ENCODE results near the gene DBR1.

Gene DBR1

DNA sequence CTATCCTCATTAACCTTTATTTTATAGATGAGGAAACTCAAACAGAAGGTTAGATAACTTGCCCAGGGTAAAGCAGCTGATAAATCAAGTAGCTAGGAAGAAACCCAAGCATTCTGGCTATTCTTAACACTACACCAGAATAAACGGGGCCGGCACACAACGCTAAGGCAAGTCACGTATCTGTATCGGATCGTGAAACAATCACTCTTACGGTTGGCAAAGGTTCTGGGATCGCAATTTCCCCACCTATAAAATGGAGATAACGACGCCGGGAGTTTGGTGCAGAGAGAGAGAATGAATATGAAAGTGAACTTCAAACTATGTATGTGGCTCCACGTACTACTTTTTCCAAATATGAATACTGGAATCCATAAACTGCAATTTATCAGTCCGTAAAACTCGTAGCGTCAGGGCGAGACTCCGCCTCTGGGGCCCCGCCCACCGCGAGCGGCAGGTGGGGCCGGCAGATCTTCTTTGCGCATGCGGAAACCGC is 12.1 kb upstream of the DBR1 start:
- no peak overlapping the region for H2BK12ac ChIP-seq (ENCODE audit: low read length)
- no peak for DNase-seq (ENCODE audit: low spot score)
- peak overlapping the region; percentile 40 for H2BK5ac ChIP-seq (ENCODE audit: low read length)
- peaks cover 0 to 20% (median 6%) of the 10 kb centered on the region in 3 experiments for H3K27me3 ChIP-seq (ENCODE audit: control insufficient read depth in 3 of 3, insufficient read depth in 3 of 3, low read depth in 1 of 3, low read length in 3 of 3)
- peaks cover 1 to 23% of the 10 kb centered on the region in 2 donors for H3K36me3 ChIP-seq (replicated peaks in 1 of 2; ENCODE audit: control insufficient read depth in 2 of 2, insufficient read depth in 2 of 2, low read length in 2 of 2)
- peaks cover 0 to 2% of the 10 kb centered on the region in 2 donors for H3K4me1 ChIP-seq (ENCODE audit: control insufficient read depth in 2 of 2, insufficient read depth in 1 of 2, low read depth in 1 of 2, low read length in 2 of 2)
- H2AFZ ChIP-seq (ENCODE audit: low read length), result peak overlapping the region; percentile 100
- H3K23ac ChIP-seq (ENCODE audit: low read depth, low read length, poor library complexity), result no peak overlapping the region
- no peak overlapping the region for H3K4ac ChIP-seq (ENCODE audit: low read length)
- no peak overlapping the region for H2AK5ac ChIP-seq (ENCODE audit: low read depth, low read length)
- peak overlapping the region; percentile 92 to 98 for H3K4me3 ChIP-seq (ENCODE audit: low read length in 2 of 2)
- no peak overlapping the region for H4K8ac ChIP-seq (ENCODE audit: low read depth, low read length)
- H3K14ac ChIP-seq (ENCODE audit: low read length), result no peak overlapping the region
- peaks cover 1 to 8% of the 10 kb centered on the region in 2 donors for H3K9me3 ChIP-seq (replicated peaks in 1 of 2; ENCODE audit: control insufficient read depth in 2 of 2, insufficient read depth in 1 of 2, low read depth in 1 of 2, low read length in 2 of 2)
- no peak overlapping the region for H4K91ac ChIP-seq (ENCODE audit: low read depth, low read length, poor library complexity)
- peaks cover 2% of the 10 kb centered on the region for H3K79me1 ChIP-seq (ENCODE audit: low read depth, low read length)
- H2BK15ac ChIP-seq (ENCODE audit: low read length), result no peak overlapping the region
- H3K27ac ChIP-seq (replicated peaks; ENCODE audit: low read length), result peak overlapping the region; percentile 90
- WGBS, 2 donors (ENCODE audit: extremely low coverage in 2 of 2, insufficient read length in 2 of 2, insufficient replicate concordance in 1 of 2), result no CpG with 5 or more reads among the region's 25 CpGs
- no peak overlapping the region for H2BK120ac ChIP-seq (ENCODE audit: low read depth, low read length)
- no peak overlapping the region for H3K18ac ChIP-seq (ENCODE audit: low read length)
- H3K4me2 ChIP-seq (ENCODE audit: insufficient read depth, low read length, poor library complexity, severe bottlenecking), result peak overlapping the region; percentile 52
- H3K9ac ChIP-seq (ENCODE audit: low read depth, low read length, poor library complexity), result no peak overlapping the region

DNA sequence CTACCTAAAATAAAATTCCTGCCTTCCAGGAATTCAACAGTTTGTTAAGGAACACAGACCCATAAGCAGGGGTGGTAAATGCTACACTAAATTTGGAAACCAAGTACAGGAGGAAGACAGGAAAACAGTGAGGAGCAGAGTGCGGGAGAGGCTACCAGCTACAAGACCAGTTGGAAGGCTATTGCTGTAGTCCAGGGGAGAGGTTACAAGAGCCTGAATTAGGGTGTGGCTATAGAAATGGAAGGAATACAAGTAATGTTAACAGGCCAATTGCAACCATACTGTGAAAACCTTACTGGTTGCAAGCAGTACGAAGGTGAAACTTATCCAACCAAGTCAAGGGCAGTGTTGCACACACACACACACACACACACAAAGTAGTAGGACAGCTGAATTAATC is 11.5 kb upstream of the DBR1 start:
- no peak overlapping the region for H4K91ac ChIP-seq (ENCODE audit: low read depth, low read length, poor library complexity)
- H3K36me3 ChIP-seq (replicated peaks in 1 of 2; ENCODE audit: control insufficient read depth in 2 of 2, insufficient read depth in 2 of 2, low read length in 2 of 2), result peaks cover 1 to 16% of the 10 kb centered on the region in 2 donors
- H3K4ac ChIP-seq (ENCODE audit: low read length), result no peak overlapping the region
- H2BK15ac ChIP-seq (ENCODE audit: low read length), result no peak overlapping the region
- peak; percentile 8 for DNase-seq (ENCODE audit: low spot score)
- H3K14ac ChIP-seq (ENCODE audit: low read length), result no peak overlapping the region
- WGBS, 2 donors (ENCODE audit: extremely low coverage in 2 of 2, insufficient read length in 2 of 2, insufficient replicate concordance in 1 of 2), result no CpG with 5 or more reads among the region's 2 CpGs
- peaks cover 0 to 23% (median 6%) of the 10 kb centered on the region in 3 experiments for H3K27me3 ChIP-seq (ENCODE audit: control insufficient read depth in 3 of 3, insufficient read depth in 3 of 3, low read depth in 1 of 3, low read length in 3 of 3)
- H2BK5ac ChIP-seq (ENCODE audit: low read length), result no peak overlapping the region
- no peak overlapping the region for H3K18ac ChIP-seq (ENCODE audit: low read length)
- no peak overlapping the region for H3K4me2 ChIP-seq (ENCODE audit: insufficient read depth, low read length, poor library complexity, severe bottlenecking)
- H3K23ac ChIP-seq (ENCODE audit: low read depth, low read length, poor library complexity), result no peak overlapping the region
- no peak overlapping the region for H3K9ac ChIP-seq (ENCODE audit: low read depth, low read length, poor library complexity)
- H3K4me1 ChIP-seq (ENCODE audit: control insufficient read depth in 2 of 2, insufficient read depth in 1 of 2, low read depth in 1 of 2, low read length in 2 of 2), result peaks cover 0 to 2% of the 10 kb centered on the region in 2 donors
- no peak overlapping the region for H2BK12ac ChIP-seq (ENCODE audit: low read length)
- no peaks in the 10 kb centered on the region for H3K79me1 ChIP-seq (ENCODE audit: low read depth, low read length)
- peaks cover 0 to 3% of the 10 kb centered on the region in 2 donors for H3K9me3 ChIP-seq (replicated peaks in 1 of 2; ENCODE audit: control insufficient read depth in 2 of 2, insufficient read depth in 1 of 2, low read depth in 1 of 2, low read length in 2 of 2)
- peak overlapping the region in 1 of 2 donors; percentile 92 for H3K4me3 ChIP-seq (ENCODE audit: low read length in 2 of 2)
- H4K8ac ChIP-seq (ENCODE audit: low read depth, low read length), result no peak overlapping the region
- H3K27ac ChIP-seq (replicated peaks; ENCODE audit: low read length), result no peak overlapping the region
- H2AK5ac ChIP-seq (ENCODE audit: low read depth, low read length), result no peak overlapping the region
- H2AFZ ChIP-seq (ENCODE audit: low read length), result peak overlapping the region; percentile 100
- no peak overlapping the region for H2BK120ac ChIP-seq (ENCODE audit: low read depth, low read length)

DNA sequence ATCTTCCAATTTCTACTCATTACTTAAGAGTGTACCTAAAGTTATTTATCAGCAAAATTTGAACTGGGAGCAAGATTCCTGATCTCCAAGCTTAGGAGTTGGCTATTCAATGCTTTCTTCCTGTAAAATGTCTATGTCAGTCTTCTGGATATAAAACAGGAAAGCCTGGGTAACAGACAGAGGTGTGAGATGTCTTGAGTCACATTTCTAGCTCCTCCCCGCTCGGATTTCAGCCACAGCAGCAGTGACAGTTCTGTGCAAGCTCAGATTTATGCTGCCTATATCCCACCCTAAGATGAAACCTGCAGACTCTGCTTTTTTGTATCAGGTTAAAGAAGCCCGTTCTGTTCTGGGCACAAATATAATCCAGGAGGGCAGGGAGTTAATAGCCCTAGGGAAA is 10.3 kb upstream of the DBR1 start:
- no peak overlapping the region for H2BK15ac ChIP-seq (ENCODE audit: low read length)
- H3K27me3 ChIP-seq (ENCODE audit: control insufficient read depth in 3 of 3, insufficient read depth in 3 of 3, low read depth in 1 of 3, low read length in 3 of 3), result peaks cover 0 to 25% (median 6%) of the 10 kb centered on the region in 3 experiments
- peaks cover 0 to 7% of the 10 kb centered on the region in 2 donors for H3K36me3 ChIP-seq (replicated peaks in 1 of 2; ENCODE audit: control insufficient read depth in 2 of 2, insufficient read depth in 2 of 2, low read length in 2 of 2)
- no peak overlapping the region for H2BK120ac ChIP-seq (ENCODE audit: low read depth, low read length)
- H2AK5ac ChIP-seq (ENCODE audit: low read depth, low read length), result no peak overlapping the region
- H4K8ac ChIP-seq (ENCODE audit: low read depth, low read length), result no peak overlapping the region
- H3K14ac ChIP-seq (ENCODE audit: low read length), result no peak overlapping the region
- no peak overlapping the region for H4K91ac ChIP-seq (ENCODE audit: low read depth, low read length, poor library complexity)
- H3K4me2 ChIP-seq (ENCODE audit: insufficient read depth, low read length, poor library complexity, severe bottlenecking), result no peak overlapping the region
- H3K4me1 ChIP-seq (ENCODE audit: control insufficient read depth in 2 of 2, insufficient read depth in 1 of 2, low read depth in 1 of 2, low read length in 2 of 2), result peaks cover 0 to 2% of the 10 kb centered on the region in 2 donors
- no peak overlapping the region for H2BK5ac ChIP-seq (ENCODE audit: low read length)
- H3K27ac ChIP-seq (replicated peaks; ENCODE audit: low read length), result no peak overlapping the region
- no peaks in the 10 kb centered on the region for H3K79me1 ChIP-seq (ENCODE audit: low read depth, low read length)
- no peak overlapping the region for H3K9ac ChIP-seq (ENCODE audit: low read depth, low read length, poor library complexity)
- no peak overlapping the region for H3K18ac ChIP-seq (ENCODE audit: low read length)
- no CpG with 5 or more reads among the region's 3 CpGs for WGBS, 2 donors (ENCODE audit: extremely low coverage in 2 of 2, insufficient read length in 2 of 2, insufficient replicate concordance in 1 of 2)
- H3K4me3 ChIP-seq (ENCODE audit: low read length in 2 of 2), result no peak overlapping the region
- no peak for DNase-seq (ENCODE audit: low spot score)
- no peak overlapping the region for H3K4ac ChIP-seq (ENCODE audit: low read length)
- H2AFZ ChIP-seq (ENCODE audit: low read length), result no peak overlapping the region
- H2BK12ac ChIP-seq (ENCODE audit: low read length), result no peak overlapping the region
- H3K9me3 ChIP-seq (replicated peaks in 1 of 2; ENCODE audit: control insufficient read depth in 2 of 2, insufficient read depth in 1 of 2, low read depth in 1 of 2, low read length in 2 of 2), result no peaks in the 10 kb centered on the region
- H3K23ac ChIP-seq (ENCODE audit: low read depth, low read length, poor library complexity), result no peak overlapping the region

DNA sequence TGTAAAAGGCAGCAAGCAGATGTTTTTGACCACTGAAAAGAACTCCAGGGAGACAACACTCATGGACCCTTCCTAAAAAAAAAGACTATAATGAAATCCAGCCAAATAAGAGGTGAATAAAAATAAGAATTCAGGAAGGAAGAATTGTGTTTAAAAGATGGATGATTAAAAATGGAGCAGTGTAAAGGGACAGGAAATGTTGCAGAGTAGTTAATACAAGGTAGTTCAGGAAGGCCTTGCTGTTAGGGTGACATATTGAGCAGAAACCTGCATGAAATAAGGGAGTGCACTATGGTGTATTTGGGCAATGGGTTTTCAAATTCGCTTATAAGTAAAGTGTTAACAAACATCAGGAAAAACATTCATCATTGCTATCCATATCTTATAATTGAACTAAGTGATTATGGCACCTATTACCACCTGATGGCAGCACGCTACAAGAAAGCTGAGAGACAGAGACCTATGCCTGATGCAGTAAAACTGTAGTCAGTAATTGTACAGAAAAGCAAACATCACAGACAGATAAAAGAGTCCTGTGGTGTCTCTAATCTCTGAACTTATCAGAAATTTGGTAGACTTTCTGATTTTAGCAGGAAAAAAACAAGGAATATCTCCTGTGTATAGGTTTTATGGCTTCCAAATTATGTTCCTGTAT is 5.8 kb upstream of the DBR1 start:
- Histone ChIP-seq H3K9me3 (replicated peaks in 1 of 2; ENCODE audit: control insufficient read depth in 2 of 2, insufficient read depth in 1 of 2, low read depth in 1 of 2, low read length in 2 of 2) (no peaks in the 10 kb centered on the region), H3K18ac (ENCODE audit: low read length) (no peak overlapping the region), H2BK12ac (ENCODE audit: low read length) (no peak overlapping the region), H3K14ac (ENCODE audit: low read length) (no peak overlapping the region), H4K8ac (ENCODE audit: low read depth, low read length) (no peak overlapping the region), H3K4me2 (ENCODE audit: insufficient read depth, low read length, poor library complexity, severe bottlenecking) (no peak overlapping the region), H2BK120ac (ENCODE audit: low read depth, low read length) (no peak overlapping the region), H3K4me3 (ENCODE audit: low read length in 2 of 2) (no peak overlapping the region), H3K4me1 (ENCODE audit: control insufficient read depth in 2 of 2, insufficient read depth in 1 of 2, low read depth in 1 of 2, low read length in 2 of 2) (no peaks in the 10 kb centered on the region), H3K36me3 (replicated peaks in 1 of 2; ENCODE audit: control insufficient read depth in 2 of 2, insufficient read depth in 2 of 2, low read length in 2 of 2) (no peaks in the 10 kb centered on the region), H2AK5ac (ENCODE audit: low read depth, low read length) (no peak overlapping the region), H3K23ac (ENCODE audit: low read depth, low read length, poor library complexity) (no peak overlapping the region), H2BK5ac (ENCODE audit: low read length) (no peak overlapping the region), H4K91ac (ENCODE audit: low read depth, low read length, poor library complexity) (no peak overlapping the region), H2AFZ (ENCODE audit: low read length) (peak overlapping the region; percentile 3), H3K27me3 (ENCODE audit: control insufficient read depth in 3 of 3, insufficient read depth in 3 of 3, low read depth in 1 of 3, low read length in 3 of 3) (peaks cover 0 to 23% (median under 1%) of the 10 kb centered on the region in 3 experiments), H3K79me1 (ENCODE audit: low read depth, low read length) (no peaks in the 10 kb centered on the region), H3K4ac (ENCODE audit: low read length) (no peak overlapping the region), H3K9ac (ENCODE audit: low read depth, low read length, poor library complexity) (no peak overlapping the region), H2BK15ac (ENCODE audit: low read length) (no peak overlapping the region), H3K27ac (replicated peaks; ENCODE audit: low read length) (no peak overlapping the region)
- DNase-seq (ENCODE audit: low spot score), result no peak
- WGBS, 2 donors (ENCODE audit: extremely low coverage in 2 of 2, insufficient read length in 2 of 2, insufficient replicate concordance in 1 of 2), result no CpG with 5 or more reads among the region's 2 CpGs
